H1 (cell line): ENCODE data around the gene PKD2L2. TPM values are rescaled to one million over a fixed set of nuclear protein-coding genes. Genes with fewer than 3 reads are reported as not detected.
A peak's percentile ranks its signal among the peaks of the same experiment; 100 is the strongest.

Experiments
- CTCF ChIA-PET: fragments of 300-600 bp; sonication (Branson Sonifier 250); formaldehyde crosslinking; loops from one replicate; lab custom pipeline; 2021; ENCODE audit not compliant: partially characterized antibody; lab: Charles Lee
- POLR2A ChIA-PET: fragments of 300-600 bp; sonication (Branson Sonifier 250); formaldehyde crosslinking; loops from one replicate; lab custom pipeline; 2021; ENCODE audit warnings: inconsistent platforms; ENCODE audit not compliant: partially characterized antibody; lab: Charles Lee
- DNase-seq, 2 experiments: peaks; one replicate each; pipeline versions ENCODE4 v3.0.0 to v3.0.0-alpha.2; 2010 to 2022; ENCODE audit warnings: low spot score in 2 of 2, low read depth in 1 of 2, mixed read lengths in 1 of 2
- FAIRE-seq: peaks from 2 replicates; lab custom pipeline; 2011; peaks lifted over from hg19 to GRCh38; lab: Jason Lieb, UNC
- H2AFZ ChIP-seq: 2 replicates; pipeline ENCODE4 v1.8.1; 2012; ENCODE audit warnings: low read length, inconsistent platforms
- H2AK5ac ChIP-seq: 2 replicates; pipeline ENCODE4 v1.6.1; 2013; ENCODE audit warnings: low read depth, low read length
- H2BK120ac ChIP-seq: replicated peaks from 2 replicates; pipeline ENCODE3; 2013; ENCODE audit warnings: low read depth, low read length, inconsistent platforms
- H2BK12ac ChIP-seq: 2 replicates; pipeline ENCODE4 v1.6.1; 2013; ENCODE audit warnings: low read depth, low read length
- H2BK15ac ChIP-seq: 2 replicates; pipeline ENCODE4 v1.6.1; 2013; ENCODE audit warnings: low read length
- H2BK20ac ChIP-seq: 2 replicates; pipeline ENCODE4 v1.6.1; 2013; ENCODE audit warnings: low read length
- H2BK5ac ChIP-seq: 2 replicates; pipeline ENCODE4 v1.6.1; 2013; ENCODE audit warnings: low read depth, low read length
- H3K14ac ChIP-seq: 2 replicates; pipeline ENCODE4 v1.6.1; 2013; ENCODE audit warnings: inconsistent platforms; ENCODE audit not compliant: insufficient read length
- H3K18ac ChIP-seq: 2 replicates; pipeline ENCODE4 v1.6.1; 2013; ENCODE audit warnings: low read length; ENCODE audit errors: extremely low read depth
- H3K23ac ChIP-seq: 2 replicates; pipeline ENCODE4 v1.6.1; 2013; ENCODE audit warnings: inconsistent platforms; ENCODE audit not compliant: insufficient read length
- H3K23me2 ChIP-seq: 2 replicates; pipeline ENCODE4 v1.6.1; 2013; ENCODE audit warnings: low read depth, low read length
- H3K27ac ChIP-seq: 2 replicates; pipeline ENCODE4 v1.6.1; 2011; ENCODE audit warnings: low read depth, low read length, inconsistent platforms
- H3K27me3 ChIP-seq, 4 experiments: replicated peaks in 1 of 4; 1 replicate in 1 of 4; 2 replicates in 3 of 4; pipeline versions ENCODE4 v1.6.1 to v1.8.1; 2011 to 2013; ENCODE audit warnings: low read length in 3 of 4, mild to moderate bottlenecking in 3 of 4, inconsistent platforms in 2 of 4, mixed read lengths in 2 of 4, moderate library complexity in 1 of 4; ENCODE audit not compliant: control insufficient read depth in 3 of 4, insufficient read depth in 3 of 4; ENCODE audit errors: extremely low read depth in 1 of 4
- H3K36me3 ChIP-seq, 4 experiments: 2 replicates each; pipeline versions ENCODE4 v1.6.1 to v1.8.1; 2011 to 2013; ENCODE audit warnings: mild to moderate bottlenecking in 4 of 4, low read length in 3 of 4, moderate library complexity in 2 of 4, control low read depth in 1 of 4, inconsistent platforms in 1 of 4; ENCODE audit not compliant: insufficient read depth in 4 of 4, control insufficient read depth in 2 of 4
- H3K4ac ChIP-seq: replicated peaks from 2 replicates; pipeline ENCODE3; 2013; ENCODE audit warnings: low read length, low read depth, mixed read lengths, inconsistent platforms; ENCODE audit not compliant: insufficient read length
- H3K4me1 ChIP-seq, 4 experiments: replicated peaks in 1 of 4; 1 replicate in 1 of 4; 2 replicates in 3 of 4; pipeline versions ENCODE4 v1.6.1 to v1.8.1; 2011 to 2013; ENCODE audit warnings: low read length in 3 of 4, inconsistent platforms in 2 of 4, mixed read lengths in 1 of 4; ENCODE audit not compliant: insufficient read depth in 4 of 4, control insufficient read depth in 3 of 4
- H3K4me2 ChIP-seq, 2 experiments: 2 replicates each; pipeline versions ENCODE4 v1.6.1 to v1.8.1; 2011 to 2013; ENCODE audit warnings: low read depth in 2 of 2, low read length in 2 of 2, control low read depth in 1 of 2, inconsistent platforms in 1 of 2, mild to moderate bottlenecking in 1 of 2; ENCODE audit not compliant: insufficient read depth in 1 of 2
- H3K4me3 ChIP-seq, 4 experiments: fragments of 200-600, 300-600 bp in 1 of 4; sonication (generic), shearing (Covaris generic), sonication (Bioruptor Twin) in 1 of 4; 2 replicates each; pipeline versions ENCODE4 v1.5.1 to v1.8.1; 2011 to 2016; ENCODE audit warnings: low read length in 4 of 4, low read depth in 3 of 4, control low read depth in 2 of 4, inconsistent platforms in 2 of 4, mild to moderate bottlenecking in 2 of 4, mixed read lengths in 1 of 4, moderate library complexity in 1 of 4; ENCODE audit not compliant: insufficient read depth in 2 of 4; ENCODE audit errors: extremely low read depth in 1 of 4
- H3K56ac ChIP-seq: replicated peaks from 2 replicates; pipeline ENCODE3; 2013; ENCODE audit warnings: low read depth, mild to moderate bottlenecking, mixed read lengths, low read length, inconsistent platforms; ENCODE audit not compliant: insufficient read length
- H3K79me1 ChIP-seq: 2 replicates; pipeline ENCODE4 v1.6.1; 2013; ENCODE audit warnings: low read depth, low read length, control low read depth
- H3K79me2 ChIP-seq, 2 experiments: 2 replicates each; pipeline versions ENCODE4 v1.6.1 to v1.8.1; 2012 to 2013; ENCODE audit warnings: low read length in 2 of 2, mild to moderate bottlenecking in 2 of 2, inconsistent platforms in 1 of 2; ENCODE audit not compliant: insufficient read depth in 2 of 2, control insufficient read depth in 1 of 2
- H3K9ac ChIP-seq, 4 experiments: replicated peaks in 1 of 4; 1 replicate in 1 of 4; 2 replicates in 3 of 4; pipeline versions ENCODE4 v1.6.1 to v1.8.1; 2011 to 2013; ENCODE audit warnings: low read depth in 3 of 4, low read length in 3 of 4, control low read depth in 2 of 4, mild to moderate bottlenecking in 2 of 4, moderate library complexity in 2 of 4, inconsistent platforms in 1 of 4; ENCODE audit errors: extremely low read depth in 1 of 4
- H3K9me3 ChIP-seq, 2 experiments: 2 replicates each; pipeline versions ENCODE4 v1.6.1 to v1.8.1; 2012 to 2013; ENCODE audit warnings: mild to moderate bottlenecking in 2 of 2, moderate library complexity in 2 of 2, control low read depth in 1 of 2, inconsistent platforms in 1 of 2, low read depth in 1 of 2, low read length in 1 of 2, mixed read lengths in 1 of 2; ENCODE audit not compliant: insufficient read depth in 2 of 2
- H4K20me1 ChIP-seq, 2 experiments: replicated peaks in 1 of 2; 2 replicates each; pipeline versions ENCODE3 to v1.8.1; 2011 to 2013; ENCODE audit warnings: inconsistent platforms in 2 of 2, low read length in 2 of 2, mild to moderate bottlenecking in 1 of 2; ENCODE audit not compliant: insufficient read depth in 2 of 2, control insufficient read depth in 1 of 2
- H4K5ac ChIP-seq: 2 replicates; pipeline ENCODE4 v1.6.1; 2013; ENCODE audit warnings: low read length, low read depth, mixed read lengths, inconsistent platforms; ENCODE audit not compliant: insufficient read length
- H4K8ac ChIP-seq: 2 replicates; pipeline ENCODE4 v1.8.0; 2013; ENCODE audit warnings: mild to moderate bottlenecking, moderate library complexity, low read length, inconsistent platforms; ENCODE audit not compliant: insufficient read depth; ENCODE audit errors: extremely low read depth
- H4K91ac ChIP-seq: replicated peaks from 2 replicates; pipeline ENCODE3; 2013; ENCODE audit warnings: low read length, mixed read lengths, inconsistent platforms; ENCODE audit not compliant: insufficient read length
- CHD1 ChIP-seq: IDR thresholded peaks from 2 replicates; pipeline ENCODE4 v1.6.1; 2012; ENCODE audit warnings: low read depth, low read length, improper control_type of control experiment
- GTF2F1 ChIP-seq: IDR thresholded peaks from 2 replicates; pipeline ENCODE4 v1.6.1; 2012; ENCODE audit warnings: low read depth, low read length, improper control_type of control experiment, borderline replicate concordance
- NANOG ChIP-seq: IDR thresholded peaks from 2 replicates; pipeline ENCODE4 v1.6.1; 2011; ENCODE audit warnings: low read length, low read depth, mild to moderate bottlenecking, inconsistent platforms; ENCODE audit not compliant: insufficient read depth, poor library complexity, severe bottlenecking
- POU5F1 ChIP-seq: IDR thresholded peaks from 2 replicates; pipeline ENCODE4 v1.6.1; 2011; ENCODE audit warnings: low read depth, mild to moderate bottlenecking, low read length, moderate library complexity
- SIN3A ChIP-seq, 2 experiments: IDR thresholded peaks in 1 of 2; conservative IDR thresholded peaks in 1 of 2; 2 replicates each; pipeline ENCODE4 v1.6.1; 2011 to 2012; ENCODE audit warnings: low read length in 2 of 2, improper control_type of control experiment in 1 of 2, low read depth in 1 of 2, mild to moderate bottlenecking in 1 of 2
- SRF ChIP-seq: IDR thresholded peaks from 2 replicates; pipeline ENCODE4 v1.6.1; 2011; ENCODE audit warnings: mild to moderate bottlenecking, low read depth, low read length, moderate library complexity
- WGBS, 2 experiments: shearing (Covaris generic) in 1 of 2; methylation state at CpG; one replicate each; pipeline versions ENCODE4 v1.1.6 to v1.1.7; 2013 to 2015; ENCODE audit warnings: low lambda C conversion rate in 2 of 2, mixed read lengths in 2 of 2, inconsistent platforms in 1 of 2, low coverage in 1 of 2, missing lambda C conversion rate in 1 of 2; ENCODE audit not compliant: insufficient replicate concordance in 2 of 2, insufficient coverage in 1 of 2, insufficient read length in 1 of 2; ENCODE audit errors: extremely low coverage in 1 of 2, missing lambda C conversion rate in 1 of 2; 5-methylcytosine and 5-hydroxymethylcytosine counted together
- polyA plus RNA-seq, 7 experiments: library from polyadenylated mRNA; depleted of rRNA in 3 of 7; stranded (reverse) in 5 of 7; unstranded in 2 of 7; fragments of >200 nt in 5 of 7; fragments of 200-250 nt in 2 of 7; gene quantifications; 1 replicate in 5 of 7; 2 replicates in 1 of 7; 4 replicates in 1 of 7; pipeline versions ENCODE4 v1.2.1 to v1.2.3, GENCODE V29; 2011 to 2013; ENCODE audit warnings: missing spikeins in 2 of 7, mixed read lengths in 2 of 7
- total RNA-seq: library from RNA; stranded (reverse); fragmentation: NEBNext Ultra II Directional; extraction: Animal tissue kit (Norgen Biotek cat#: 25700); gene quantifications from 2 replicates; pipeline ENCODE4 v1.2.1, GENCODE V29; 2021
- TF ChIP-seq, protein P1 (sequence below): IDR thresholded peaks from 2 replicates; pipeline ENCODE4 v1.6.1; 2012; ENCODE audit warnings: inconsistent platforms

Gene PKD2L2
- total and polyA plus RNA-seq, 2 of the 8 experiments (the other 6 are each of a cell fraction or from before 2014, with no cell fraction given): not detected

DNA sequence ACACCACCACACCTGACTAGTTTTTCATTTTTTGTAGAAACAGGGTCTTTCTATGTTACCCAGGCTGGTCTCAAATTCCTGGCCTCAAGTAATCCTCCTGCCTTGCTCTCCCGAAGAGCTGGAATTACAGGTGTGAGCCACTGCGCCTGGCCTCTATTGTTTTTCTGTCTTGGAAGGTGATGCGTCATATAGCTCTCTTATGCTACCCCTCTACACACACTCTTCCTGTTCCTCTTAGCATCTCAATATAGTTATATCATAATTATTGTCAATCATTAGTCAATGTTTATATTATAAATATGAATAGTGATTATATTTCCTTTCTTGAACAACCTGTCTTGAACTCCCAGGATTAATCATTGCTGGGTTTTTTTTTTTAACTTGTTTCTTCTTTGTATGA is 7.3 kb downstream of the PKD2L2 start:
- Histone ChIP-seq H3K9ac (no peak overlapping the region), H2BK20ac (no peak overlapping the region), H4K8ac (no peak overlapping the region), H2AFZ (peak overlapping the region; percentile 70; the same call in 1 of the 2 replicates), H3K4me2 (no peak overlapping the region), H3K23ac (no peak overlapping the region), H2BK12ac (no peak overlapping the region), H3K79me2 (no peaks in the 10 kb centered on the region), H3K4me3 (no peak overlapping the region), H3K9me3 (no peaks in the 10 kb centered on the region), H2AK5ac (no peak overlapping the region), H2BK15ac (no peak overlapping the region), H2BK120ac (no peak overlapping the region), H4K20me1 (no peaks in the 10 kb centered on the region), H2BK5ac (no peak overlapping the region), H3K23me2 (no peaks in the 10 kb centered on the region), H3K27me3 (no peaks in the 10 kb centered on the region), H4K91ac (no peak overlapping the region), H3K4me1 (no peaks in the 10 kb centered on the region), H3K18ac (no peak overlapping the region), H3K4ac (no peak overlapping the region), H4K5ac (no peak overlapping the region), H3K79me1 (no peaks in the 10 kb centered on the region), H3K27ac (no peak overlapping the region), H3K56ac (no peak overlapping the region), H3K14ac (no peak overlapping the region), H3K36me3 (no peaks in the 10 kb centered on the region)
- TF ChIP-seq SIN3A (conservative IDR thresholded peaks at IDR 0.05 in 1 of 2, IDR thresholded peaks at IDR 0.05 in 1 of 2; ENCODE audit: low read depth in 1 of 2, low read length in 2 of 2) (no peak), POU5F1 (no peak), GTF2F1 (no peak), CHD1 (no peak), SRF (no peak), NANOG (no peak)
- TF ChIP-seq, protein P1, sequence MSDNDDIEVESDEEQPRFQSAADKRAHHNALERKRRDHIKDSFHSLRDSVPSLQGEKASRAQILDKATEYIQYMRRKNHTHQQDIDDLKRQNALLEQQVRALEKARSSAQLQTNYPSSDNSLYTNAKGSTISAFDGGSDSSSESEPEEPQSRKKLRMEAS: no peak
- POLR2A ChIA-PET: no interaction called here
- DNase-seq: no peak
- FAIRE-seq: no peak
- 93% methylated on average over 3 of the region's 3 CpGs; no CpG with 5 or more reads in 1 of the 2 experiments for WGBS, 2 experiments
- CTCF ChIA-PET: interaction anchor here (0.6 to 2.2 kb wide), 5 partner anchors 10 to 545 kb away, joined by 3 to 6 read pairs (median 5); no protein-coding TSS in a partner anchor
